Upper lobe of left lung (tissue), 6 donors: ENCODE data around the gene RPL3. TPM values are rescaled to one million over a fixed set of nuclear protein-coding genes. Genes with fewer than 3 reads are reported as not detected.
"Not testable (repeated sequence)": the region's sequence is repeated elsewhere in the genome, so short reads cannot be mapped to it uniquely, and the experiment has no call there.

ENCODE experiments used
- ATAC-seq, 2 donors: fragments of 200-7000 bp; cut with Tn5 transposase; one replicate each; pipeline ENCODE4 v1.9.1; 2022; ENCODE audit warnings: mild to moderate bottlenecking in 2 of 2, moderate library complexity in 2 of 2; ENCODE audit not compliant: low FRiP score in 2 of 2
- DNase-seq, 2 donors: peaks; one replicate each; pipeline ENCODE4 v3.0.0-alpha.2; 2019 to 2020
- H3K27ac ChIP-seq, 4 donors: fragments of 200-600 bp; sonication (generic); one replicate each; pipeline ENCODE4 v1.5.1; 2016 to 2019
- H3K27me3 ChIP-seq, 4 donors: fragments of 200-600 bp; sonication (generic); one replicate each; pipeline ENCODE4 v1.5.1; 2017 to 2019
- H3K36me3 ChIP-seq, 4 donors: fragments of 200-600 bp; sonication (generic); one replicate each; pipeline ENCODE4 v1.5.1; 2016 to 2019
- H3K4me1 ChIP-seq, 4 donors: fragments of 200-600 bp; sonication (generic); one replicate each; pipeline ENCODE4 v1.5.1; 2018 to 2019
- H3K4me3 ChIP-seq, 4 donors: fragments of 200-600 bp; sonication (generic); one replicate each; pipeline ENCODE4 v1.5.1; 2017 to 2019; ENCODE audit warnings: mild to moderate bottlenecking in 2 of 4, moderate library complexity in 1 of 4
- H3K9me3 ChIP-seq, 4 donors: fragments of 200-600 bp; sonication (generic); one replicate each; pipeline ENCODE4 v1.5.1; 2018 to 2019
- CTCF ChIP-seq, 6 experiments: fragments of 450-650 bp in 4 of 6; fragments of 200-600 bp in 2 of 6; sonication (generic) in 2 of 6; IDR thresholded peaks; one replicate each; pipeline ENCODE4 v1.5.1; 2016 to 2019; ENCODE audit warnings: antibody characterized with exemption in 6 of 6
- EP300 ChIP-seq, 4 donors: sonication (generic); formaldehyde crosslinking; IDR thresholded peaks; one replicate each; pipeline ENCODE4 v1.5.1; 2017; ENCODE audit warnings: antibody characterized with exemption in 4 of 4, control low read depth in 2 of 4
- POLR2A ChIP-seq, 4 donors: fragments of 450-650 bp; IDR thresholded peaks; one replicate each; pipeline ENCODE4 v1.5.1; 2016 to 2017; ENCODE audit warnings: antibody characterized with exemption in 4 of 4, mild to moderate bottlenecking in 2 of 4
- POLR2AphosphoS5 ChIP-seq, 2 donors: sonication (generic); formaldehyde crosslinking; IDR thresholded peaks; one replicate each; pipeline ENCODE4 v1.5.1; 2017; ENCODE audit warnings: antibody characterized with exemption in 2 of 2
- WGBS, 2 donors: methylation state at CpG; one replicate each; pipeline ENCODE4 v1.1.5; 2017 to 2018; 5-methylcytosine and 5-hydroxymethylcytosine counted together
- total RNA-seq, 6 donors: library from RNA; depleted of rRNA in 4 of 6; stranded (reverse); fragments of >200 nt in 4 of 6; gene quantifications; one replicate each; pipeline versions ENCODE4 v1.1.0 to v1.2.1, GENCODE V29; 2016 to 2021
- donor health status: DM: no; HTN: no; CAD: no; lungs with moderate emphysema.
- donor health status: DM: no; HTN: yes; CAD: no; lungs with severe emphysema.

Gene RPL3
- total RNA-seq, 6 donors from 2014 or later: 1,194 to 1,833 (median 1,624) TPM

GRCh38 chr22:39341179-39341578 lies 21.8 kb upstream of the RPL3 start:
- peaks cover 0 to 6% (median 3%) of the 10 kb centered on the region in 4 donors for H3K4me1 ChIP-seq
- no peaks in the 10 kb centered on the region for H3K36me3 ChIP-seq
- no peak overlapping the region for H3K4me3 ChIP-seq
- ATAC-seq (no peak), DNase-seq (no peak)
- 81 to 88% methylated on average over 3 of the region's 3 CpGs for WGBS, 2 donors
- H3K27ac ChIP-seq: no peak overlapping the region
- TF ChIP-seq EP300 (IDR thresholded peaks at IDR 0.05): no peak
- TF ChIP-seq POLR2A (IDR thresholded peaks at IDR 0.05): no peak
- TF ChIP-seq CTCF (IDR thresholded peaks at IDR 0.05): no peak
- TF ChIP-seq POLR2AphosphoS5 (IDR thresholded peaks at IDR 0.05): no peak
- no peaks in the 10 kb centered on the region for H3K9me3 ChIP-seq
- H3K27me3 ChIP-seq: no peaks in the 10 kb centered on the region

DNA sequence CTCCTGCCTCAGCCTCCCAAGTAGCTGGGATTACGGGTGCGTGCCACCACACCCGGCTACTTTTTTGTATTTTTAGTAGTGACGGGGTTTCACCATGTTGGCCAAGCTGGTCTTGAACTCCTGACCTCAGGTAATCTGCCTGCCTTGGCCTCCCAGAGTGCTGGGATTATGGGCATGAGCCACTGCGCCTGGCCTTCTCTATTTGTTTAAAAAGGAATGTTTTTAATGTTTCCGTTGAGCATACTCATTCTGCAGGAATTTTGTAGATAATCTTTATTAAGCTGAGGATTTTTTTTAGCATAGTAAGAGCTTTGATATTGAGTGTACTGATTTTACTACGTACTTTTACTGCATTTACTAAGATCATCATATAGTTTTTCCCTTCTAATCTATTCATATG lies 20.4 kb upstream of the RPL3 start:
- H3K36me3 ChIP-seq, ATAC-seq, H3K9me3 ChIP-seq, H3K4me3 ChIP-seq, H3K27me3 ChIP-seq, H3K27ac ChIP-seq, H3K4me1 ChIP-seq, DNase-seq: not testable (repeated sequence)
- WGBS, 2 donors: 77 to 78% methylated on average over 7 of the region's 7 CpGs

- no peak overlapping the region for H3K4me3 ChIP-seq
- no peak overlapping the region for H3K27ac ChIP-seq
- 82 to 86% methylated on average over 5 of the region's 5 CpGs for WGBS, 2 donors
- TF ChIP-seq POLR2AphosphoS5 (IDR thresholded peaks at IDR 0.05) (no peak), EP300 (IDR thresholded peaks at IDR 0.05) (no peak), CTCF (IDR thresholded peaks at IDR 0.05) (no peak), POLR2A (IDR thresholded peaks at IDR 0.05) (no peak)
- no peaks in the 10 kb centered on the region for H3K4me1 ChIP-seq
- DNase-seq (no peak), ATAC-seq (no peak)
- no peaks in the 10 kb centered on the region for H3K9me3 ChIP-seq
- H3K36me3 ChIP-seq: no peaks in the 10 kb centered on the region
- H3K27me3 ChIP-seq: no peaks in the 10 kb centered on the region
Observed at GRCh38 chr22:39336411-39336810, 17.0 kb upstream of the RPL3 start.

GRCh38 chr22:39332441-39333064 lies 13.1 kb upstream of the RPL3 start:
- no peak for TF ChIP-seq POLR2AphosphoS5 (IDR thresholded peaks at IDR 0.05)
- TF ChIP-seq EP300 (IDR thresholded peaks at IDR 0.05): no peak
- no peak for TF ChIP-seq CTCF (IDR thresholded peaks at IDR 0.05)
- TF ChIP-seq POLR2A (IDR thresholded peaks at IDR 0.05): no peak
- no peak for DNase-seq
- ATAC-seq: no peak
- no peak overlapping the region for H3K4me3 ChIP-seq
- H3K4me1 ChIP-seq: peaks cover 0 to 3% (median 0%) of the 10 kb centered on the region in 4 donors
- H3K27ac ChIP-seq: peak overlapping the region in 1 of 4 donors; percentile 30
- no peaks in the 10 kb centered on the region for H3K27me3 ChIP-seq
- no peaks in the 10 kb centered on the region for H3K36me3 ChIP-seq
- no peaks in the 10 kb centered on the region for H3K9me3 ChIP-seq
- WGBS, 2 donors: 49 to 60% methylated on average over 5 of the region's 5 CpGs

DNA sequence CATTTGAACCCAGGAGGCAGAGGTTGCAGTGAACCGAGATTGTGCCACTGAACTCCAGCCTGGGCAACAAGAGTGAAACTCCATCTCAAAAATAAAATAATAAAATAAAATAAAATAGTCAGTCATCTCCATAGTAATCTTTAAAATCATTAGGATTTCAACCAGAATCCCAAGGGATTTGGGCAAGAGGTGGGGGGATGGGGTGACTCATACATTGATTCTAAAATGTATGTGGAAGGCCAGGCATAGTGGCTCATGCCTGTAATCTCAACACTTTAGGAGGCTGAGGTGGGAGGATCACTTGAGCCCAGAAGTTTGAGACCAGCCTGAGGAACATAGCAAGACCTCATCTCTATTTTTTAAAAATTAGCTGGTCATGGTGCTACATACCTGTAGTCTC lies 11.1 kb upstream of the RPL3 start:
- 100% methylated on average over 1 of the region's 1 CpG for WGBS, 2 donors
- DNase-seq, H3K27ac ChIP-seq, ATAC-seq, H3K27me3 ChIP-seq, H3K9me3 ChIP-seq, H3K4me3 ChIP-seq, H3K36me3 ChIP-seq, H3K4me1 ChIP-seq: not testable (repeated sequence)
